Suprapubic skin (tissue), 4 donors: ENCODE data around the gene FANCG. TPM values are rescaled to one million over a fixed set of nuclear protein-coding genes. Genes with fewer than 3 reads are reported as not detected.

Experiments used
- DNase-seq, 2 donors: peaks; one replicate each; pipeline ENCODE4 v3.0.0-alpha.2; 2019; ENCODE audit warnings: low spot score in 2 of 2
- H3K27ac ChIP-seq: fragments of 200-600 bp; sonication (generic); one replicate; pipeline ENCODE4 v1.5.1; 2019
- H3K27me3 ChIP-seq: fragments of 200-600 bp; sonication (generic); one replicate; pipeline ENCODE4 v1.5.1; 2019
- H3K36me3 ChIP-seq: fragments of 200-600 bp; sonication (generic); one replicate; pipeline ENCODE4 v1.5.1; 2019
- H3K4me1 ChIP-seq: fragments of 200-600 bp; sonication (generic); one replicate; pipeline ENCODE4 v1.5.1; 2019
- H3K4me3 ChIP-seq: fragments of 200-600 bp; sonication (generic); one replicate; pipeline ENCODE4 v1.5.1; 2019; ENCODE audit warnings: mild to moderate bottlenecking
- H3K9me3 ChIP-seq: fragments of 200-600 bp; sonication (generic); one replicate; pipeline ENCODE4 v1.5.1; 2019
- CTCF ChIP-seq, 2 donors: fragments of 200-600 bp in 1 of 2; fragments of 450-650 bp in 1 of 2; sonication (generic) in 1 of 2; IDR thresholded peaks; one replicate each; pipeline ENCODE4 v1.5.1; 2016 to 2019; ENCODE audit warnings: antibody characterized with exemption in 2 of 2, mild to moderate bottlenecking in 1 of 2, moderate library complexity in 1 of 2
- EP300 ChIP-seq: sonication (generic); formaldehyde crosslinking; IDR thresholded peaks from one replicate; pipeline ENCODE4 v1.6.1; 2017; ENCODE audit warnings: antibody characterized with exemption
- POLR2A ChIP-seq, 2 donors: fragments of 450-650 bp; IDR thresholded peaks; one replicate each; pipeline ENCODE4 v1.6.1; 2017; ENCODE audit warnings: antibody characterized with exemption in 2 of 2, mild to moderate bottlenecking in 2 of 2, moderate library complexity in 2 of 2
- POLR2AphosphoS5 ChIP-seq, 3 donors: sonication (generic); formaldehyde crosslinking; IDR thresholded peaks; one replicate each; pipeline ENCODE4 v1.6.1; 2017; ENCODE audit warnings: antibody characterized with exemption in 3 of 3
- WGBS: methylation state at CpG from one replicate; pipeline ENCODE4 v1.1.5; 2018; 5-methylcytosine and 5-hydroxymethylcytosine counted together
- total RNA-seq, 4 donors: library from RNA; depleted of rRNA; stranded (reverse); fragments of >200 nt; gene quantifications; one replicate each; pipeline ENCODE4 v1.1.0, GENCODE V29; 2016

The FANCG gene
- total RNA-seq, 4 donors from 2014 or later: 24.2 to 39.7 (median 28.3) TPM

- Histone ChIP-seq H3K27ac (no peak overlapping the region), H3K36me3 (peaks cover 10% of the 10 kb centered on the region), H3K9me3 (no peaks in the 10 kb centered on the region), H3K4me3 (no peak overlapping the region), H3K4me1 (peaks cover 4% of the 10 kb centered on the region), H3K27me3 (no peaks in the 10 kb centered on the region)
- DNase-seq: no peak
- no peak for TF ChIP-seq POLR2A (IDR thresholded peaks at IDR 0.05)
- TF ChIP-seq EP300: no peak
- no peak for TF ChIP-seq CTCF (IDR thresholded peaks at IDR 0.05)
- TF ChIP-seq POLR2AphosphoS5 (IDR thresholded peaks at IDR 0.05): no peak
- 47% methylated on average over 4 of the region's 4 CpGs for WGBS
Observed at GRCh38 chr9:35029241-35029640, 50.5 kb downstream of the FANCG start.

GRCh38 chr9:35028341-35028740, 51.4 kb downstream of the FANCG start:
- Histone ChIP-seq H3K4me3 (no peak overlapping the region), H3K27me3 (no peaks in the 10 kb centered on the region)

GRCh38 chr9:35027860-35028259, 51.9 kb downstream of the FANCG start:
- Histone ChIP-seq H3K27ac (no peak overlapping the region), H3K4me1 (peaks cover 4% of the 10 kb centered on the region), H3K9me3 (no peaks in the 10 kb centered on the region), H3K4me3 (no peak overlapping the region), H3K36me3 (peaks cover 17% of the 10 kb centered on the region), H3K27me3 (no peaks in the 10 kb centered on the region)
- WGBS: 67% methylated on average over 1 of the region's 1 CpG
- DNase-seq: no peak
- TF ChIP-seq CTCF (IDR thresholded peaks at IDR 0.05): no peak
- TF ChIP-seq POLR2A (IDR thresholded peaks at IDR 0.05): no peak
- TF ChIP-seq POLR2AphosphoS5 (IDR thresholded peaks at IDR 0.05): no peak
- no peak for TF ChIP-seq EP300

More at GRCh38 chr9:35028341-35028740, 51.4 kb downstream of the FANCG start:
- TF ChIP-seq EP300 (no peak), CTCF (IDR thresholded peaks at IDR 0.05) (no peak), POLR2A (IDR thresholded peaks at IDR 0.05) (no peak), POLR2AphosphoS5 (IDR thresholded peaks at IDR 0.05) (no peak)
- Histone ChIP-seq H3K27ac (no peak overlapping the region), H3K4me1 (peaks cover 4% of the 10 kb centered on the region), H3K9me3 (no peaks in the 10 kb centered on the region), H3K36me3 (peaks cover 16% of the 10 kb centered on the region)
- DNase-seq: no peak

GRCh38 chr9:35027374-35027773, 52.4 kb downstream of the FANCG start:
- H3K9me3 ChIP-seq: no peaks in the 10 kb centered on the region
- peaks cover 4% of the 10 kb centered on the region for H3K4me1 ChIP-seq
- TF ChIP-seq CTCF (IDR thresholded peaks at IDR 0.05) (no peak), POLR2A (IDR thresholded peaks at IDR 0.05) (no peak), POLR2AphosphoS5 (IDR thresholded peaks at IDR 0.05) (no peak), EP300 (no peak)
- no peak for DNase-seq
- H3K36me3 ChIP-seq: peaks cover 21% of the 10 kb centered on the region
- H3K4me3 ChIP-seq: no peak overlapping the region
- no peak overlapping the region for H3K27ac ChIP-seq
- no peaks in the 10 kb centered on the region for H3K27me3 ChIP-seq
- 45% methylated on average over 1 of the region's 1 CpG for WGBS

- no peak overlapping the region for H3K27ac ChIP-seq
- no peaks in the 10 kb centered on the region for H3K27me3 ChIP-seq
- H3K4me1 ChIP-seq: peaks cover 4% of the 10 kb centered on the region
- DNase-seq: no peak
- H3K9me3 ChIP-seq: no peaks in the 10 kb centered on the region
- H3K4me3 ChIP-seq: no peak overlapping the region
- 67% methylated on average over 3 of the region's 3 CpGs for WGBS
- peaks cover 22% of the 10 kb centered on the region for H3K36me3 ChIP-seq
- no peak for TF ChIP-seq CTCF (IDR thresholded peaks at IDR 0.05)
- no peak for TF ChIP-seq POLR2AphosphoS5 (IDR thresholded peaks at IDR 0.05)
- no peak for TF ChIP-seq POLR2A (IDR thresholded peaks at IDR 0.05)
- TF ChIP-seq EP300: no peak
Observed at GRCh38 chr9:35026671-35027070, 53.1 kb downstream of the FANCG start.

Other genes with a start within 250 kb of the FANCG start
- gene PHF24, start 121.7 kb downstream of the FANCG start, total RNA-seq: 1 to 10 TPM in 2 of 4 donors, under 1 TPM in 2; 0.26 to 4.2 (median 1.2) TPM
- 1 to 10 TPM in 3 of 4 donors, under 1 TPM in 1; 0.98 to 4.7 (median 1.6) TPM for gene DNAJB5, start 90.2 kb downstream of the FANCG start, total RNA-seq
- 100 to 1,000 TPM; 128 to 187 (median 159) TPM for gene VCP, start 7.3 kb downstream of the FANCG start, total RNA-seq
- gene PIGO, start 16.6 kb upstream of the FANCG start, total RNA-seq: 10 to 100 TPM; 14.5 to 26.3 (median 23.1) TPM
- 10 to 100 TPM; 48.8 to 99.2 (median 91.1) TPM for gene STOML2, start 23.2 kb upstream of the FANCG start, total RNA-seq
- gene ATOSB, start 35.9 kb upstream of the FANCG start, total RNA-seq: 10 to 100 TPM; 16.0 to 21.9 (median 21.4) TPM
- gene UNC13B, start 82.1 kb upstream of the FANCG start, total RNA-seq: 10 to 100 TPM; 27.8 to 43.2 (median 30.6) TPM